ENCODE data around the gene SPG11.

- TF ChIP-seq, protein P1, sequence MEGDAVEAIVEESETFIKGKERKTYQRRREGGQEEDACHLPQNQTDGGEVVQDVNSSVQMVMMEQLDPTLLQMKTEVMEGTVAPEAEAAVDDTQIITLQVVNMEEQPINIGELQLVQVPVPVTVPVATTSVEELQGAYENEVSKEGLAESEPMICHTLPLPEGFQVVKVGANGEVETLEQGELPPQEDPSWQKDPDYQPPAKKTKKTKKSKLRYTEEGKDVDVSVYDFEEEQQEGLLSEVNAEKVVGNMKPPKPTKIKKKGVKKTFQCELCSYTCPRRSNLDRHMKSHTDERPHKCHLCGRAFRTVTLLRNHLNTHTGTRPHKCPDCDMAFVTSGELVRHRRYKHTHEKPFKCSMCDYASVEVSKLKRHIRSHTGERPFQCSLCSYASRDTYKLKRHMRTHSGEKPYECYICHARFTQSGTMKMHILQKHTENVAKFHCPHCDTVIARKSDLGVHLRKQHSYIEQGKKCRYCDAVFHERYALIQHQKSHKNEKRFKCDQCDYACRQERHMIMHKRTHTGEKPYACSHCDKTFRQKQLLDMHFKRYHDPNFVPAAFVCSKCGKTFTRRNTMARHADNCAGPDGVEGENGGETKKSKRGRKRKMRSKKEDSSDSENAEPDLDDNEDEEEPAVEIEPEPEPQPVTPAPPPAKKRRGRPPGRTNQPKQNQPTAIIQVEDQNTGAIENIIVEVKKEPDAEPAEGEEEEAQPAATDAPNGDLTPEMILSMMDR (IDR thresholded peaks at IDR 0.05): no peak
- no peak for TF ChIP-seq POLR2A (IDR thresholded peaks at IDR 0.05)
- no peak for TF ChIP-seq EP300 (IDR thresholded peaks at IDR 0.05)
- no peak for TF ChIP-seq POLR2AphosphoS5 (IDR thresholded peaks at IDR 0.05)
Observed at GRCh38 chr15:44647036-44647435, 16.4 kb downstream of the SPG11 start.
